Liver (tissue), 9 donors: ENCODE measurements around the gene TUBGCP6. TPM values are rescaled to one million over a fixed set of nuclear protein-coding genes. Genes with fewer than 3 reads are reported as not detected.

Experiments used
- DNase-seq: peaks from one replicate; pipeline ENCODE4 v3.0.0-alpha.2; 2017; ENCODE audit warnings: low spot score
- H3K27ac ChIP-seq, 2 donors: one replicate each; pipeline ENCODE4 v1.7.0; 2013; ENCODE audit warnings: inconsistent platforms in 2 of 2, low read length in 2 of 2, control low read depth in 1 of 2, low read depth in 1 of 2, mild to moderate bottlenecking in 1 of 2
- H3K27me3 ChIP-seq, 4 donors: one replicate each; pipeline versions ENCODE4 v1.6.1 to v1.7.0; 2013; ENCODE audit warnings: low read length in 3 of 4, inconsistent platforms in 1 of 4, mild to moderate bottlenecking in 1 of 4, moderate library complexity in 1 of 4; ENCODE audit not compliant: control insufficient read depth in 4 of 4, insufficient read depth in 4 of 4
- H3K36me3 ChIP-seq, 4 donors: one replicate each; pipeline versions ENCODE4 v1.6.1 to v1.7.0; 2013; ENCODE audit warnings: low read length in 3 of 4, mild to moderate bottlenecking in 3 of 4, low read depth in 1 of 4, moderate library complexity in 1 of 4; ENCODE audit not compliant: control insufficient read depth in 4 of 4, insufficient read depth in 3 of 4
- H3K4me1 ChIP-seq, 4 donors: one replicate each; pipeline versions ENCODE4 v1.6.1 to v1.7.0; 2013; ENCODE audit warnings: low read length in 3 of 4, mild to moderate bottlenecking in 3 of 4, moderate library complexity in 1 of 4; ENCODE audit not compliant: control insufficient read depth in 4 of 4, insufficient read depth in 4 of 4
- H3K4me3 ChIP-seq, 3 donors: one replicate each; pipeline versions ENCODE4 v1.6.1 to v1.7.0; 2013; ENCODE audit warnings: low read length in 3 of 3, control low read depth in 1 of 3, low read depth in 1 of 3, mild to moderate bottlenecking in 1 of 3
- H3K9ac ChIP-seq, 2 donors: one replicate each; pipeline ENCODE4 v1.7.0; 2013; ENCODE audit warnings: low read length in 2 of 2, mild to moderate bottlenecking in 2 of 2, moderate library complexity in 2 of 2, control low read depth in 1 of 2, low read depth in 1 of 2
- H3K9me3 ChIP-seq, 4 donors: one replicate each; pipeline versions ENCODE4 v1.6.1 to v1.7.0; 2013; ENCODE audit warnings: low read length in 3 of 4; ENCODE audit not compliant: control insufficient read depth in 4 of 4
- ATF3 ChIP-seq: IDR thresholded peaks from 2 replicates; pipeline ENCODE4 v1.6.1; 2016; ENCODE audit warnings: antibody characterized with exemption
- CTCF ChIP-seq: fragments of 150-350 bp; IDR thresholded peaks from 2 replicates; pipeline ENCODE4 v1.5.1; 2017; ENCODE audit warnings: improper control_type of control experiment, low read depth, low read length; ENCODE audit not compliant: missing input control
- EGR1 ChIP-seq, 2 donors: IDR thresholded peaks; 2 replicates each; pipeline ENCODE4 v1.6.1; 2016 to 2018; ENCODE audit warnings: antibody characterized with exemption in 2 of 2, low read depth in 2 of 2
- FOXA1 ChIP-seq: IDR thresholded peaks from 2 replicates; pipeline ENCODE4 v1.6.1; 2016; ENCODE audit warnings: antibody characterized with exemption
- FOXA2 ChIP-seq: IDR thresholded peaks from 2 replicates; pipeline ENCODE4 v1.6.1; 2016; ENCODE audit warnings: antibody characterized with exemption
- GABPA ChIP-seq, 2 donors: IDR thresholded peaks in 1 of 2; conservative IDR thresholded peaks in 1 of 2; 2 replicates each; pipeline ENCODE4 v1.6.1; 2016; ENCODE audit warnings: antibody characterized with exemption in 2 of 2, mild to moderate bottlenecking in 1 of 2, moderate library complexity in 1 of 2
- HNF4A ChIP-seq, 2 donors: conservative IDR thresholded peaks; 2 replicates each; pipeline ENCODE4 v1.6.1; 2016; ENCODE audit warnings: antibody characterized with exemption in 2 of 2, mild to moderate bottlenecking in 2 of 2
- HNF4G ChIP-seq: IDR thresholded peaks from 2 replicates; pipeline ENCODE4 v1.6.1; 2016; ENCODE audit warnings: antibody characterized with exemption
- JUND ChIP-seq, 2 donors: IDR thresholded peaks; 2 replicates each; pipeline ENCODE4 v1.6.1; 2016; ENCODE audit warnings: antibody characterized with exemption in 2 of 2
- NR2F2 ChIP-seq: IDR thresholded peaks from 2 replicates; pipeline ENCODE4 v1.6.1; 2016; ENCODE audit warnings: antibody characterized with exemption
- RAD21 ChIP-seq, 2 donors: IDR thresholded peaks; 2 replicates each; pipeline ENCODE4 v1.6.1; 2016; ENCODE audit warnings: antibody characterized with exemption in 2 of 2, mild to moderate bottlenecking in 2 of 2
- REST ChIP-seq: IDR thresholded peaks from 2 replicates; pipeline ENCODE4 v1.6.1; 2016; ENCODE audit warnings: antibody characterized with exemption, mild to moderate bottlenecking
- SP1 ChIP-seq: IDR thresholded peaks from 2 replicates; pipeline ENCODE4 v1.6.1; 2018; ENCODE audit warnings: antibody characterized with exemption, mild to moderate bottlenecking
- TAF1 ChIP-seq: conservative IDR thresholded peaks from 2 replicates; pipeline ENCODE4 v1.6.1; 2016; ENCODE audit warnings: antibody characterized with exemption, mild to moderate bottlenecking
- YY1 ChIP-seq: IDR thresholded peaks from 2 replicates; pipeline ENCODE4 v1.6.1; 2016; ENCODE audit warnings: antibody characterized with exemption, mild to moderate bottlenecking
- WGBS: extraction: QIAGEN DNeasy Blood & Tissue Kit; methylation state at CpG from one replicate; pipeline ENCODE4 v1.1.7; 2013; 5-methylcytosine and 5-hydroxymethylcytosine counted together
- polyA plus RNA-seq, 2 donors: library from polyadenylated mRNA; stranded (reverse) in 1 of 2; unstranded in 1 of 2; fragments of 200-250 nt in 1 of 2; fragments of >200 nt in 1 of 2; fragmentation: Nextera tagmentation in 1 of 2; extraction: Ambion mirVana in 1 of 2; gene quantifications; one replicate each; pipeline versions ENCODE4 v1.2.1 to v1.2.3, GENCODE V29; 2013 to 2015
- total RNA-seq, 2 donors: library from RNA; depleted of rRNA; stranded (reverse); fragments of >200 nt; gene quantifications; one replicate each; pipeline ENCODE4 v1.2.3, GENCODE V29; 2014
- donor health status: healthy.
- donor health status: healthy.
- donor health status: healthy.
- donor health status: healthy.
- donor health status: healthy.

The TUBGCP6 gene
- total and polyA plus RNA-seq, 4 donors = 9.3 to 31.7 (median 16.4) TPM

DNA sequence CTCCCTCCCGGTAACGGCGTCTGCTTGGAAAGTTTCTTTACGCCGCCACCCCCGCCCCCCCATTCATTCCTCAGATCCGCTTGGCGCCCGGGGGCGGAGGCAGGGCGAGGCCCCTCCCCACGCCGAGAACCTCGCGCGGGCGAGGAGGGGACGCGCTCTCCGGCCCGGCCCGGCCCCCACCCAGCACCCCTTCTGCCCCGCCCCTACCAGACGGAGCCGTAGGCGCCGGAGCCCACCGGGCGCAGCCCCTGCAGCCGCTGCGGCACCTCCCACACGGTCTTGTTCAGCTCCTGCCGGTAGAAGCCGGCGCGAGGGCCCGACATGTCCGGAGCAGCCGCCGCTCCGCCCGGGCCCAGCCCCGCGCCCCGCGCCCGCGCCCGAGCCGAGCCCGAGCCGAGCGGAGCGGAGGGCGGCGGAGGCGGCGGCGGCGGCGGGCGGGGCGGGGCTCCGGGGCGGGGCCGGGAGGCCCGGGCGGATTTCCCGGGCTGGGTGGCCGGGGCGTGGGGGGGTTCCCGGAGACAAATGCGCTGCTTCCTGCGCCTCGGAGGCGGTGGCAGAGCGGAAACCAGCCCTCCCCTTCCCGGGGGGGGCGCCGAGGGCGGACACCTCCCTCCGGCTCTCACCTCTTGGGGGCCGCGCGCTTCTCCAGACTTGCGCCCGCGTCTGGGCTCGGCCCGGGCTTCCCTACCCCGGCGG is 25.3 kb upstream of the TUBGCP6 start, which contains the start of gene MAPK11 (continued):
- TF ChIP-seq REST = no peak
- no peak for TF ChIP-seq SP1
- no peak for TF ChIP-seq TAF1
- no peak for TF ChIP-seq HNF4A (conservative IDR thresholded peaks at IDR 0.05)
- TF ChIP-seq FOXA1 = no peak
- no peak for TF ChIP-seq FOXA2
- no peak for TF ChIP-seq CTCF
- TF ChIP-seq YY1 = no peak

DNA sequence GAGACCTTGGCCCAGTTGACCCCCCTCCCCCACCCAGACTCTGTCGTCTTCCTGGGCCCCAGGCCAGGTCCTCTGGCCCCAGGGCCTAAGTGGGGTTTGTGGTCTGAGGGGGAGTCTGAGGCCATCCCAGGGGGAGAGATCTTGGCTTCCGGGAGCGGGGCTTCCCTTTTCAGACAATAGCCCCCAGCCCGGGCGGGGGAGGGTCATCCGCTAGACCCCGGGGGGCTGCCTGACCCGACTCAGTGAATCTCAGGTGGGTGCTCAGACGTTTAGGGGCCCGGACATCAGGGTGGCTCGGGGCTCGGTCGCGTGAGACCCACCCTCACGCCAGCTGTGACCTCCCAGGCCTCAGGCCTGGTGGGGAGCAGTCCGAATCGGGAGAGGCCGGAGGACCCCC is 24.7 kb upstream of the TUBGCP6 start:
- H3K4me1 ChIP-seq = peaks cover 30 to 49% (median 33%) of the 10 kb centered on the region in 4 donors
- DNase-seq = no peak
- no peak overlapping the region for H3K27ac ChIP-seq
- H3K9ac ChIP-seq = no peak overlapping the region
- H3K36me3 ChIP-seq = no peaks in the 10 kb centered on the region
- H3K9me3 ChIP-seq = no peaks in the 10 kb centered on the region
- WGBS = 22% methylated on average over 18 of the region's 18 CpGs
- peak overlapping the region in 1 of 3 donors; percentile 61 for H3K4me3 ChIP-seq
- TF ChIP-seq YY1 = no peak
- no peak for TF ChIP-seq GABPA (IDR thresholded peaks at IDR 0.05 in 1 of 2, conservative IDR thresholded peaks at IDR 0.05 in 1 of 2)
- no peak for TF ChIP-seq HNF4A (conservative IDR thresholded peaks at IDR 0.05)
- H3K27me3 ChIP-seq = no peaks in the 10 kb centered on the region

- Histone ChIP-seq H3K27ac (no peak overlapping the region), H3K4me1 (peaks cover 30 to 46% (median 33%) of the 10 kb centered on the region in 4 donors), H3K4me3 (no peak overlapping the region), H3K9me3 (no peaks in the 10 kb centered on the region), H3K27me3 (no peaks in the 10 kb centered on the region), H3K9ac (no peak overlapping the region), H3K36me3 (no peaks in the 10 kb centered on the region)
- DNase-seq = no peak
- 49% methylated on average over 9 of the region's 9 CpGs for WGBS
- TF ChIP-seq HNF4A (conservative IDR thresholded peaks at IDR 0.05) (no peak), ATF3 (no peak), TAF1 (no peak), EGR1 (IDR thresholded peaks at IDR 0.05; ENCODE audit: low read depth in 2 of 2) (no peak), YY1 (no peak), NR2F2 (no peak), CTCF (no peak), RAD21 (IDR thresholded peaks at IDR 0.05) (no peak), JUND (IDR thresholded peaks at IDR 0.05) (no peak), HNF4G (no peak), SP1 (no peak), REST (no peak)
Measured at GRCh38 chr22:50268655-50269113, 23.9 kb upstream of the TUBGCP6 start.
